NCI-H2196 (cell line): Measurements from ENCODE around the gene TNPO2.
A peak's percentile ranks its signal among the peaks of the same experiment; 100 is the strongest.
"Not testable (repeated sequence)": the region's sequence is repeated elsewhere in the genome, so short reads cannot be mapped to it uniquely, and the experiment has no call there.

ENCODE experiments used
- DNase-seq: peaks from one replicate; lab custom pipeline; 2025; ENCODE audit not compliant: unreplicated experiment; lab: John Stamatoyannopoulos, UW

Gene TNPO2

DNA sequence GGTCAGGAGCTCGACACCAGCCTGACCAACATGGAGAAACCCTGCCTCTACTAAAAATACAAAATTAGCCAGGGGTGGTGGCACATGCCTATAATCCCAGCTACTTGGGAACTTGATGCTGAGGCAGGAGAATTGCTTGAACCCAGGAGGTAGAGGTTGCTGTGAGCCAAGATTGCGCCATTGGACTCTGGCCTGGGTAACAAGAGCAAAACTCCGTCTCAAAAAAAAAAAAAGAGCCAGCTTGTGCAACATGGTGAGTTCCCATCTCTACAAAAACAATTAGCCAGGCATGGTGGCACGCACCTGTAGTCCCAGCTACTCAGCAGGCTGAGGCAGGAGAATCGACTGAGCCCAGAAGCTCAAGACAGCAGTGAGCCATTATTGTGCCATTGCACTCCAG is 45.7 kb downstream of the TNPO2 start:
- DNase-seq = not testable (repeated sequence)

DNA sequence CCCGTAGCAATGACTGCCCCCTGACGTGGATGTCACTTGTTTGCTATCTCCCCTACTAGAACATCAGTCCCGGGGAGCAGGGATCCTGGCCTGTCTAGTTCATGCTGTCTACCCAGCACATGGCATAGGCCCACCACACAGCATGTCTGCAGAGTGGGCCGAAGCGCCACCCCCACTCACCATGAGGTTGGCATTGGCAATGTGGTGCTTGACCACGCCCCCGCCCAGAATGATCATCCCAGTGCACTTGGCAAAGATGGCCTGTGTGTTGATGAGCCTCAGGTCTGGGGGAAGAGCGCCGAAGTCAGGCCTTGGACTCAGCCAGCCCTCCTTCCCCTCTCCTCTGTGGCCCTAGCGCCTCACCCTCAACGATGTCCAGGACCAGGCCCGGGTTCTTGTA is 46.8 kb downstream of the TNPO2 start:
- DNase-seq = no peak

DNA sequence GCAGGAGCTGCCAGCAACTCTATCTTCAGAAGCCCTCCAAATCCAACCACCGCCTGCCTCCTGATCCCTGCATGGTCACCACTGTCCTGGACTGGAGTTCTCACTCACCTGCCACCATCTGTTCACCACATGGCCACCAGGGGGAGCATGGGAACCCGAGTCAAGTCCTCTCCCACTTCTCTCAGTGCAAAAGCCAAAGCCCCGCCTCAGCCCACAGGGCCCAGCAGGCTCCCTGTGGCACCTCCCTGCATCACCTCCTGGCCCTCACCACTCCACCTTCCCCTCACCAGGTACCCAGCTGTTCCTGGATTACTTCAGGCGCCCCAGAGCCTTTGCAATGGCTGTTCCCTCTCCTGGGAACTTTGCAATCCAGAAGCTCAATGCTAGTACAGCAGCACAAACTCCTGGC is 47.3 kb downstream of the TNPO2 start:
- peak; percentile 88 for DNase-seq

DNA sequence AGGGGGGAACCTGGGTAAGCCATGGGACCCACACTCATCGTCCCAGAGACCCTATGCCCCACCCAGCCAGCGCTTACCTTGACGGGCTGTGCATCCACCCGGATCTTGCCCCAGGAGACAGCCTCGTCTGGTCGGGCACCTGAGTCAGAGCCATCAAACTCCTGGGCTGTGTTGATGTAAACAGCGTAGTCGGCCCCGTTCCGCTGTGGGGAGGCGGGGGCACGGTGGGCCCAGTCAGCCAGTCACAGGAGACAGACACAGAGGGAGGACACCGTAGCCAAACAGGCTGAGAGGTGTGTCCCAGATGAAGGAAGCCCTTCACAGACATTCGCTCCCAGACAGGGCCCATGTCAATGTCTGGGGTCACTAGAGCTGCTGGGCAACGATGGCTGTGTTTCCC is 47.8 kb downstream of the TNPO2 start:
- no peak for DNase-seq

DNA sequence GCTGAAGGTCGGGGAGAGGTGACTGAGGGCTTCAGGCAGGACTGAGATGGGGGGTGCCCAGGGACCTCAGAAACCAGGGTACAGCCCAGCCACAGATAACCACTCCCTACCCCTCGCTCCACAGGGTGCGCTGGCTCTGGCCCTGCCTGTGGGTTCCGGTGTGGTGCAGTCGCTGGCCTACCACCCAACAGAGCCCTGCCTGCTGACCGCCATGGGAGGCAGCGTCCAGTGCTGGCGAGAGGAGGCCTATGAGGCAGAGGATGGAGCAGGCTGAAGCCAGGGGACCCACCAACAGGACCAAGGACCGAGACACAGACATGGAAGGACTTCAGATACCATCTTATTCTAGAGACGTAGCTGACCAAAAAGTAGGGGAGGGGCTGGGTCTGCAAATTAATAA is 48.3 kb downstream of the TNPO2 start:
- DNase-seq = no peak

DNA sequence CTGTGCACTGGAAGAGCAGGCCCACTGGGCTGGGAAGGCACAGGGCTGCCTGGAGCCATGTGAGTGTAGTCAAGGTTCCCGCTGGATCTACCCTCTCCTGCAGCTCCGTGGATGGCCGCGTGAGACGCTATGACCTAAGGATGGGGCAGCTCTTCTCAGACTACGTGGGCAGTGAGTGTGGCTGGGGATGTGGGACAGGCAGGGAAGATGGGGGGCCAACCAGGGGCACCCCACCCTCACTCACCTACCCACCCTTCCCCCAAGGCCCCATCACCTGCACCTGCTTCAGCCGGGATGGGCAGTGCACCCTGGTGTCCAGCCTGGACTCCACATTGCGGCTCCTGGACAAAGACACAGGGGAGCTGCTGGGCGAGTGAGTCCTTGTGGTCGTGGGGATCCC is 51.0 kb downstream of the TNPO2 start:
- DNase-seq = no peak

DNA sequence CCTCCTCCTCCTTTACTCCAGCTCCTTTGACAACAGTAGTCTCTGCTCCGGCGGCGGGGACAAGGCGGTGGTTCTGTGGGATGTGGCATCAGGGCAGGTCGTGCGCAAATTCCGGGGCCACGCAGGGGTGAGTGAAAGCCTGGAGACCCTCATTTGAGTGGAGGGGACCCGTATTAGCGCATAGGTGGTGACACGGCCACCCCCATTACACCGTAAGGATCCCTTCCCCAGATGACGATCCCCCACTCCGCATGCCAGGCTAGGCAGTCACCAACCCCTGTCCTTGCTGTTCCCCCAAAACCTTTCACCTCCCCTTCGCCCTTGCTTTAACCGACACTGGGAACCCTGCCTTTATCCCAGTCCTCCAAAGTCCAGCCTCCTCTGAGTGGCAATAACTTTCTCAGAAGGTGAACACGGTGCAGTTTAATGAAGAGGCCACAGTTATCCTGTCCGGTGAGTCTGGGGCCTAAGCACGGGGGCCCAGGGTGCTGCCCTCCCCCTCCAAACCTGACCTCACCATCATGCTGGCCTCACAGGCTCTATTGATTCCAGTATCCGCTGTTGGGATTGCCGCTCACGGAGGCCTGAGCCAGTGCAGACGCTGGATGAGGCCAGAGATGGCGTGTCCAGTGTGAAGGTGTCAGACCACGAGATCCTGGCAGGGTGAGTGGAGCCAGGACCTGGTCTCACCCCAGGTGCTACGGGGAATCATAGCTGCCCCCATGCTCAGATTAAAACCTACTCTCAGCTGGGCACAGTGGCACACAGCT is 53.4 kb downstream of the TNPO2 start:
- DNase-seq = no peak

DNA sequence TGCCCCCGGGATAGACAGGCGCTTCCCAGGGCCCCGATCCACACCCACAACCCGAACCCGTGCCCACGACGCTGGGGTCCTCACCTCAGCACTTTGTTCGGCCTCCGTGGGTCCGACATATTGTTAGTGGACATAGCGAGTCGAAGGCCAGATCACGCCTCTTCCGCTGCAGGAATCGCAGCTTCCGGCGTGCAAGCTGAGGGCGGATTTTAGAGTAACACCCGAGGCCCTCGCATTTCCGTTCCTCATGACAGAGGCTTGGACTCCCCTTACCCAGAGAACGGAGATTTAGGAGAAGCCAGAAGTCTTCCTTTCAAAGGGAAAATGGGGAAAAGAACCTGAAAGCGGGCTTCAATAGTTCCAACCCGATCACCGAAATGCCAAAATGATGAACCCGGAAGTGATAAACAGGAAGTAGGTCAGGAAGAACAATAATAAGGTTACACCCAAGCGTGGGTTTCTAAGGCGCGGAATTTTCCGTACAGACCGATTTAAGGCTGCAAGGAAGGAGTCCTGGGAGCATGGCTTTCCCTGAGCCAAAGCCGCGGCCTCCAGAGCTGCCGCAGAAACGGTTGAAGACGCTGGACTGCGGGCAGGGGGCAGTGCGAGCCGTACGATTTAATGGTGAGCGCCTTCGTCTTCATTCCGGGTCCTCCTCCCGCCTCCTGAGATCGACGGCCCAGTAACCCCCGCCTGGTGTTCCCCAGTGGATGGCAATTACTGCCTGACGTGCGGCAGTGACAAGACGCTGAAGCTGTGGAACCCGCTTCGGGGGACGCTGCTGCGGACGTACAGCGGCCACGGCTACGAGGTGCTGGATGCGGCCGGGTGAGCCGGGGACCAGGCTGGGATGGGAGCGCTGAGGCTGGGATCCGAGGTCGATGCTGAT is 54.2 kb downstream of the TNPO2 start:
- DNase-seq = peak; percentile 75

DNA sequence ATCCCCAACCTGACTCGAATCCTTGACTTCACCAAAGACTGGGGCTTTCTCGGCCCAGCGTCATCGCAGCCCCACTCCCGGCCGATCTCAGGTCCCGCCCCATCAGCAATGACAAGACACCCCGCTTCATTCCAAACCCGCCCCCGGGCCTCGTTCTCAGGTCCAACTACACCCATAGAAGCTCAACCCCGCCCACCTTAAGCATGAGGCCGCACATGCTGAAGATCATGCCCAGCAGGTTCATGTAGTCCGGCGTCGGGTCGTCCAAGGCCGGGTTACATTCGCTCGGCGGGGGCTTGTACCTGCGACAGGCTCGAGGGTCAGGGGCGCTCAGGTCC is 54.8 kb downstream of the TNPO2 start:
- DNase-seq = no peak

DNA sequence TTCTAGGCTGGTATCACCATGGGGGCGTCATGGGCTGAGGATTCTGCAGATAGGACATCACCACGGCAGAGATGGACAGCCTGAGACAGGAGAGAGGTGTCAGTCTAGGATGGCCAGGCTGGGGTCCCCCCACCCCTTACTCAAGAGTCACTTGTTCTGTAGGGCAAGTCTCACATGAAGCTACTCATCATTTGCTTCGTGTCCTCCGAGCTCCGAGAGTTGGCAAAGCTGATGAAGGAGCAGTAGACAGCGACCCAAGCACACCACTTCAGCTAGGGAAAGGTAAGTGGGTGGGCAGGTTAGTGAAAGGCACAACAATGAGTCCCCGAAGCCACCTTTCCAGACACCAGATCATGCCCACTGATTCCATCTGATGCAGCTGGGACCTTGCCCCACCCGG is 55.4 kb downstream of the TNPO2 start:
- DNase-seq = no peak

DNA sequence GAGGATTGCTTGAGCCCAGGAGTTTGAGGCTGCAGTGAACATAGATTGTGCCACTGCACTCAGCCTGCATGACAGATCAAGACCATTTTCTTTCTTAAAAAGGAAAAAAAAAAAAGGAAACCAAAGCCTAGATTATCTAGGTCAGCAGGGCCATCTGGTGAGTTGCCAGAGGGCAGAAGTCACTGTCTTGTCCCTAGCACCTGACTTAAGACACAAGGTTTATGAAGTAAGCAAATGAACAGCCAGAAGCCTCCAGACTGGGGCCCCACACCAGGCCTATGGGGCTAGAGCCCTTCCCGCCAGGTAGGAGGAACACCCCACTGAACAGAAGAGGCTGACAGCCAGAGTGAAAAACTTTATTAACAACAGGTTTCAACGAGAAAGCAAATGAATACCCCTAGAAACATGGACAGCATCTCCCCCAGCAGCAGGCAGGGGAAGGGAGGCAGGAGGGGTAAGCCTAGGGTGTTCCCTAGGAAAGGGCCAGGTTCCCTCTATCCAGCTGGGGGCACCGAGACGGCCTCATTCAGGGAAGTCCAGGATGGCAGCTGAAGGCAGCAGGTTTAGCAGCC is 55.9 kb downstream of the TNPO2 start:
- DNase-seq = no peak

DNA sequence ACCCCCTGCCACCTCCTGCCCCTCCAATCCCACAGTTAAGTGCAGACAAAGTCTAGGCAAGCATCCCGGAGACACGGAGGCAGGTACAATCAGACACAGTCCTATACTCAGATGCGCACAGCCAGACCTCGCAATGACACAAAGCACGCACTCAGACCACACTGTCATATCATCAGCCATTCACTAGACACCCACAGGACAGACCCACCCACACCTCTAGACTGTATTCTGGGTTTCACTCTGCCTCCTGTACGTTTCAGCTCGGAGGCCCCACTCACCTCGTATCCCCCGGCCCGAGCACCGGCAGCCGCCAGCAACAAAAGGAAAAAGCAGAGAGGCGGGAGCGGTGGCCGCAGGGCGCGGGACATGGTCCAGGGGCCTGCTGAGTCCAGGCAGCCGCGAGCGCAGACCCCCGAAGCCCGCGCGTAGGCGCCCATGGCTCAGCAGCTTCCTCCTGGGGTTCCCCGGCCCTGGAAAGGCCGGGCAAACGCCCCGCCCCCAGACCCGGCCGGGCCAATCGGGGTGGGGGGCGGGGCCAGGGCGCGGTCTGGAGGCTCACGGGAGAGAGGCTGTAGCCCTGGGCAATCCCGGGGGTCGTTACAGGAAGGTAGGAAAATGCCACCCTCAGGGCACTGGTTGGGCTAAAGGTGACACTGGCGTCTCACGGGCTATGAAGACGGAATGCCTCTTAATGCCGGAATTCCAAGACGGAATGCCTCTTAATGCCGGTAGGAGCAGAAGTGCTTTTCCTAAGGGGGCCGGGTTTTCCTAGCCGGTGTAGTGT is 57.3 kb downstream of the TNPO2 start, which contains the start of the genes MAN2B1 and WDR83:
Gene MAN2B1 (minus strand): TSS at position 478 of the 784 bp plus-strand sequence. CDS start 41 bp downstream, at position 437.
Gene WDR83 (plus strand): TSS at position 543 of the 784 bp plus-strand sequence. CDS start 2,984 bp downstream, outside the sequence.
- peak; percentile 82 for DNase-seq

DNA sequence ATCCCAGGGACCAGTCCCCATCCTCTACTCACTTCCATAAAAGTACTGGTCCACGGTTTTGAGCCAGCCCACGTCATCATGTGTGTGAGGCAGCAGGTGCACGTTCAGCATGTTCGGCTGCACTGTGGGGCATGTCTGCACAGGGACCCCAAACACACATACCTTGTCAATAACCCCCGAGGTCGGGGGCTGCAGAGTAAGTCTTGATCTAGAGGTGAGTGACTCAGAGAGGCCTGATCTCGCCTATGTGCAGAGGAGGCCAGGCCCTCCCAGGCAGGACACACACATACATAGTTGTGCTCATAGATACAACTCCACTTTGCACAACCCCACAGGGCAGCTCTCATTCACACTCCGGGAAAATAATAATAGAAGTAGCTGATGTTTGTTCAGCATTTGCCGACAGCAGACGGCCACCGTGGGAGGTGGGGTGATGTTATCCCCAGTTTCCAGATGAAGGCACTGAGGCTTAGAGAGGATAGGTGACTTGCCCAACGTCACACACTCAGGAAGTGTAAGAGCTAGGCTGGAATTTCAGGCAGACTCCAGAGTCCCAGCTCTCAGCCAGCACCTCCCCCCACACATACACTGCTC is 58.0 kb downstream of the TNPO2 start:
- DNase-seq = no peak

DNA sequence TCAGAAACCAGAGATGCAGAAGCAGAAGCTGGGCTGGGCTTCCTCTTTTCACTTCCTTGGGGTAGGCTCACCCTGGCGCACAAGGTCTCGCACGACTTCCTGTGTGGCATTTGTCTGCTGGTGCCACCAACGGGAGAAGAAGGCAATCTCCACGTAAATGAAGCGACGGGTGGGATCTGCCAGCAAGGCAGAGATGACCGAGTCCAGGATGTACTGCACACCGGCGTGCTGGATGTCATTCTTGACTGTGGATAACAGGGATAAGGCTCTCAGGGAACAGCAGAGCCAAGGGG is 58.5 kb downstream of the TNPO2 start:
- DNase-seq = no peak

DNA sequence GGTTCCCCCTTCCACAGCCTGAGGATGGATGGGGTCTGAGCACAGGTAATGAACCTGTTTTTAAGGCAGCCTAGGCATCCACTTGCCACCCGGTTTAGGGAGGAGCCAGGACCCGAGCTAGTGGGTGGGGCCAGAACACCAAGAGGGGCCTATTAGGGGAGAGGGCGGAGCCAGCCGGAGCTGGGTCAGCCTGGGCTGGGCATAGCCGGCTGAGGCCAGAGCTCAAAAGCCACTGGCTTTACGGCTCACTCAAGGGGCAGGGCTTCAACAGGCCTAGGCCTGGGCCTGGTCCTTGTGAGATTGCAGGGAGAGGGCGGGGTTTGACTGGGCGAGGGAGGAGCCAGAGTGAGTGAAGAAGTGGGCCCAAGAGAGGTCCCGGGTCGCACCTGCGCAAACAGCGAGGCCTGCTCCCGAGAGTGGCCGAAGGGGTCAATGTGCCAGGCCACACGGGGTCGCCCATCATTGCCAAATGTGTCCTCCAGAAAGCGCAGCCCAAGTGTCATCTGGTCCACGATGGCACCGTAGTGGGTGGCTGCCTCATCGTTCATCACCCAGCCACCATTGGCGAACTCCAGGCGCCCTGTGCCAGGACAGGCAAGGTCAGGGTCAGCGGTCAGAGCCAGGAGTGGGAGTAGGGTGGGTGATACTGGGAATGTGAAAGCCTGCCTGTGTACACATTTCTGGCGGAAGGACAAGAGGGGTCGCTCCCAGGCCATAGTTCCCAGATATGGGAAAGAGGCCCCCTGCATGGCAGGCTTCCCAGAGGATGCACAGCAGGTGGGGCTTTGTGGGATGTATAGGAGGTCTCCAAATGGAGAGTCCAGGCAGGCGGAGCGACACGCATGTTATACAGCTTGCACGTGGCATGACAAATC is 59.1 kb downstream of the TNPO2 start:
- DNase-seq = peak; percentile 47

DNA sequence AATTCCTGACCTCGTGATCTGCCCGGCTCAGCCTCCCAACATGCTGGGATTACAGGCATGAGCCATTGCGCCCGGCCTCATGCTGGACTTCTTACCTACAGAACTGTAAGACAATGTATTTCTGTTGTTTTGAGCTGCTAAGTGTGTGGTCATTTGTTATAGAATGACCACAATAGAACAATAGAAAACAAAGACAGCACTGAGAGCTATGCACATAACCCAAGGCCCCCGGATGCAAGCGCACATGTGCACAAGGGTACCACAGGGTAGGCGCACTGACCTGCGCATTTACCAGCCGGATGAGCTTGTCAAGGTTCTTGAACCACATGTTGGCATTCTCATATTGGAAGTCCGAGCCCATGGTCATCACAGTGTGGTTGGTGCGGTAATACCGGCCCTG is 62.8 kb downstream of the TNPO2 start:
- DNase-seq = no peak

DNA sequence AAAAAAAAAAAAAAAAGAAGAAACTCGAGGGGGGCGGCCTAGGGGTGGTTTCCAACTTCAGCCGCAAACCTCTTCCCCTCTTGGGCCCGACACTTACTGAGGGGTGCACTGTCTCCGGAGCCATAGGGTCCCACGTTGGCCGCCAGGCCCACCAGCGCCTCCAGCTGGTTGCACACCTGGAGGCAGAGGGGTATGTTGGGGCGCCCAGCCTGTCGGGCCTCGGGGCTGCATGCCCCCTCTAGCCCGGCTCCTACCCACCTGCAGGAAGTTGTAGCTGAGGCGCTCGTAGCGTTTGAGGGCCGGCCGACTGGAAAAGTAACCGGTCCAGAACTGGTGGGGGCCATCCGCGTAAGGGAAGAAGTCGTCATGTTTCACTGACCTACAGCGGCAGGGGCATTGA is 65.8 kb downstream of the TNPO2 start:
- DNase-seq = no peak

DNA sequence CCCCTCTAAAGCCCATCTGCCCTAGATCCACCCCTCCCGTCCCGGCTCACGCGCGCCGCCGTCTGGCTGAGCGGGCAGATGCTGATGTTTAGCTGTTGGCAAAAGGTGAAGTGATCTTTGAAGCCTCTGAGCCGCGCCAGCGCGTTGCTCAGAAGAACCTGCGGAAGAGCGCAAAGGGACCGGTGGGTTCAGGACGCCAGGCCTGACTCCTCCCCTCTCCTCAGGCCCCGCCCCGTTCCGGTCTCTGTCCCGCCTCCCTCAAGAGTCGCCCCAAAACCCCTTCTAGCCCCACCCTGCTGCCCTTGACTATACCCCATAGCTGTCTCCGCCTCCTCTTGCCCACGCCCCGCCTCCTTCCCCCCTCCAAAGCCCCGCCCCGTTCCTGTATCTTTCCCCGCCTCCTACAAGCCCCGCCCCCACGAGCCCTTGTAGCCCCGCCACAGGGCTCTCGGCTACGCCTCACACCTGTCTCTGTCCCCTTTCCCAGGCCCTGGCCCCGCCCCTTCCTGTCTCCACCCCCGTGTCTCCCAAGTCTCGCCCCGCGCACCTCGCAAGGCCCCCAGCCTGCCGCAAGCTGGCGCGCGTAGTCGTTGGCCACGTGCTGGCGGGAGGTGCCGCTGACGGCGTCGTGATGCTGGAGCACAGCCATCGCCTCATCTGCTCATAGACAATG is 66.7 kb downstream of the TNPO2 start:
- no peak for DNase-seq

DNA sequence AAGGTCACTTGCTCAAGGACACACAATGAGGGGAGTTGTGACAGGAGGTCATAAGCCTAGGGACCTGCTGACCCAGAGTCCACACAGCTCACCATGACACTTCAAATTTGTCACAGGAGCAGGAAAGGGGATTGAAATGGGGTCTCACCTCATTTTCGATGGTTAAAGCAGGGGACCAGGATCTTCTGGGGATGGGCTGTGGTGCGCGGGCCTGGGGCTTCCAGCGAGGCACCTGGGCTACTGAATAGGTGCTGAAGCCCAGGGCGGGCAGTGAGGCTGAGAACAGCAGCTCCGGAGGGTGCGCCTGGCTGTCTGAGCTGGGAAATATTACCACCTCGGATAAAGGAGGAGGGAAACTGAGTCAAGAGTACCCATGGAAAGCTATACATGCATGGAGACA is 68.2 kb downstream of the TNPO2 start:
- no peak for DNase-seq
